Measurements from ENCODE around the gene USF3.

DNA sequence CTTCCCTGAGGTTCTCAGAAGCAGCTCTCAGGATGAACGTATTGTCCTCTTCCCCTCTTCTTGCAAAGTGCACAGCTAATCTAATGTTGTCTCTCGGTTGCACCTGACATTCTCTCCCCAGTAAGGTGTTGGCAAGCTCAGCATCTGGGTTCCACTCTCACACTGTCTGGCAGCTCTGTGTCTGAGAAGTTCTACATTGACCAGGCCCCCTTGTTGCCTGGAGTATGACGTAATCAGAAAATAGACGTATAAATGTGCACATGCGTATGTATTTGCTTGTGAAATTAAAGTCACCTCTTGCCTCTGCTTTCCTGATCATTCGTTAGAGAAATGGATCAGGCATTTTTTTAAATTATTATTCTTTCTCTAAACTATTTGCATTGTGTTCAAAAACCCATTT is 67.7 kb downstream of the USF3 start:
- TF ChIP-seq, protein P1, sequence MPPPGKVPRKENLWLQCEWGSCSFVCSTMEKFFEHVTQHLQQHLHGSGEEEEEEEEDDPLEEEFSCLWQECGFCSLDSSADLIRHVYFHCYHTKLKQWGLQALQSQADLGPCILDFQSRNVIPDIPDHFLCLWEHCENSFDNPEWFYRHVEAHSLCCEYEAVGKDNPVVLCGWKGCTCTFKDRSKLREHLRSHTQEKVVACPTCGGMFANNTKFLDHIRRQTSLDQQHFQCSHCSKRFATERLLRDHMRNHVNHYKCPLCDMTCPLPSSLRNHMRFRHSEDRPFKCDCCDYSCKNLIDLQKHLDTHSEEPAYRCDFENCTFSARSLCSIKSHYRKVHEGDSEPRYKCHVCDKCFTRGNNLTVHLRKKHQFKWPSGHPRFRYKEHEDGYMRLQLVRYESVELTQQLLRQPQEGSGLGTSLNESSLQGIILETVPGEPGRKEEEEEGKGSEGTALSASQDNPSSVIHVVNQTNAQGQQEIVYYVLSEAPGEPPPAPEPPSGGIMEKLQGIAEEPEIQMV (CRISPR knock-in tag; IDR thresholded peaks at IDR 0.05; ENCODE audit: low read depth): no peak
- no peak for TF ChIP-seq ERF (CRISPR knock-in tag; IDR thresholded peaks at IDR 0.05)
- TF ChIP-seq ZBTB3 (CRISPR knock-in tag; IDR thresholded peaks at IDR 0.05; ENCODE audit: borderline replicate concordance, low read depth): no peak
- no peak for TF ChIP-seq SIN3A (IDR thresholded peaks at IDR 0.05; ENCODE audit: borderline replicate concordance, low read depth, low read length)
- TF ChIP-seq ZNF703 (CRISPR knock-in tag; IDR thresholded peaks at IDR 0.05; ENCODE audit: borderline replicate concordance): no peak
- TF ChIP-seq, protein P2, sequence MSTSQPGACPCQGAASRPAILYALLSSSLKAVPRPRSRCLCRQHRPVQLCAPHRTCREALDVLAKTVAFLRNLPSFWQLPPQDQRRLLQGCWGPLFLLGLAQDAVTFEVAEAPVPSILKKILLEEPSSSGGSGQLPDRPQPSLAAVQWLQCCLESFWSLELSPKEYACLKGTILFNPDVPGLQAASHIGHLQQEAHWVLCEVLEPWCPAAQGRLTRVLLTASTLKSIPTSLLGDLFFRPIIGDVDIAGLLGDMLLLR (CRISPR knock-in tag; IDR thresholded peaks at IDR 0.05): no peak
- TF ChIP-seq, protein P3, sequence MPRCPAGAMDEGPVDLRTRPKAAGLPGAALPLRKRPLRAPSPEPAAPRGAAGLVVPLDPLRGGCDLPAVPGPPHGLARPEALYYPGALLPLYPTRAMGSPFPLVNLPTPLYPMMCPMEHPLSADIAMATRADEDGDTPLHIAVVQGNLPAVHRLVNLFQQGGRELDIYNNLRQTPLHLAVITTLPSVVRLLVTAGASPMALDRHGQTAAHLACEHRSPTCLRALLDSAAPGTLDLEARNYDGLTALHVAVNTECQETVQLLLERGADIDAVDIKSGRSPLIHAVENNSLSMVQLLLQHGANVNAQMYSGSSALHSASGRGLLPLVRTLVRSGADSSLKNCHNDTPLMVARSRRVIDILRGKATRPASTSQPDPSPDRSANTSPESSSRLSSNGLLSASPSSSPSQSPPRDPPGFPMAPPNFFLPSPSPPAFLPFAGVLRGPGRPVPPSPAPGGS (CRISPR knock-in tag; IDR thresholded peaks at IDR 0.05): no peak
- no peak for TF ChIP-seq ZNF136 (CRISPR knock-in tag; IDR thresholded peaks at IDR 0.05; ENCODE audit: low read depth)
- no peak for TF ChIP-seq KLF12 (CRISPR knock-in tag; IDR thresholded peaks at IDR 0.05; ENCODE audit: borderline replicate concordance)
- no peak for TF ChIP-seq ZNF605 (CRISPR knock-in tag; IDR thresholded peaks at IDR 0.05)
- no peak for TF ChIP-seq GTF2F1 (IDR thresholded peaks at IDR 0.05; ENCODE audit: low read length)
- TF ChIP-seq ZBTB8A (CRISPR knock-in tag; IDR thresholded peaks at IDR 0.05; ENCODE audit: borderline replicate concordance, low read depth): no peak
